NB4 (cell line): ENCODE measurements around the gene ZSWIM5.

ENCODE experiments used
- POLR2A ChIP-seq: IDR thresholded peaks from 2 replicates; pipeline ENCODE4 v1.6.1; 2011; ENCODE audit warnings: mild to moderate bottlenecking; ENCODE audit not compliant: insufficient read length; ENCODE audit errors: extremely low read depth
- TF ChIP-seq, protein P1 (sequence below): IDR thresholded peaks from one replicate; pipeline ENCODE4 v1.5.1; 2012; ENCODE audit warnings: low read depth, low read length

DNA sequence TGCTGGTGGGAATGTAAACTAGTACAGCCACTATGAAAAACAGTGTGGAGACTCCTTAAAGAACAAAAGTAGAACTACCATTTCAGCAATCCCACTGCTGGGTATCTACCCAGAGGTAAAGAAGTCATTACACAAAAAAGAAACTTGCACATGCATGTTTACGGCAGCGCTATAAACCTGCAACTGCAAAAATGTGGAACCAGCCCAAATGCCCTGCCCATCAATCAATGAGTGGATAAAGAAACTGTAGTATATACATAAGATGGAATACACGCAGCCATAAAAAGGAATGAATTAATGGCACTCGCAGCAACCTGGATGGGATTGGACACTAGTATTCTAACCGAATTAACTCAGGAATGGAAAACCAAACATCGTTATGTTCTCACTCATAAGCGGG is 51.0 kb downstream of the ZSWIM5 start:
- TF ChIP-seq POLR2A: no peak
- TF ChIP-seq, protein P1, sequence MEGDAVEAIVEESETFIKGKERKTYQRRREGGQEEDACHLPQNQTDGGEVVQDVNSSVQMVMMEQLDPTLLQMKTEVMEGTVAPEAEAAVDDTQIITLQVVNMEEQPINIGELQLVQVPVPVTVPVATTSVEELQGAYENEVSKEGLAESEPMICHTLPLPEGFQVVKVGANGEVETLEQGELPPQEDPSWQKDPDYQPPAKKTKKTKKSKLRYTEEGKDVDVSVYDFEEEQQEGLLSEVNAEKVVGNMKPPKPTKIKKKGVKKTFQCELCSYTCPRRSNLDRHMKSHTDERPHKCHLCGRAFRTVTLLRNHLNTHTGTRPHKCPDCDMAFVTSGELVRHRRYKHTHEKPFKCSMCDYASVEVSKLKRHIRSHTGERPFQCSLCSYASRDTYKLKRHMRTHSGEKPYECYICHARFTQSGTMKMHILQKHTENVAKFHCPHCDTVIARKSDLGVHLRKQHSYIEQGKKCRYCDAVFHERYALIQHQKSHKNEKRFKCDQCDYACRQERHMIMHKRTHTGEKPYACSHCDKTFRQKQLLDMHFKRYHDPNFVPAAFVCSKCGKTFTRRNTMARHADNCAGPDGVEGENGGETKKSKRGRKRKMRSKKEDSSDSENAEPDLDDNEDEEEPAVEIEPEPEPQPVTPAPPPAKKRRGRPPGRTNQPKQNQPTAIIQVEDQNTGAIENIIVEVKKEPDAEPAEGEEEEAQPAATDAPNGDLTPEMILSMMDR: no peak
